OCI-LY7 (cell line): ENCODE measurements around the gene NIPSNAP3A.

Experiments used
- EZH2phosphoT487 ChIP-seq: fragments of 200-600 bp; sonication (generic); IDR thresholded peaks from 2 replicates; pipeline ENCODE4 v1.6.1; 2018; ENCODE audit warnings: low read depth, borderline replicate concordance, mild to moderate bottlenecking, mixed run types, antibody characterized with exemption, low read length, moderate library complexity, mixed read lengths
- TF ChIP-seq, protein P1 (sequence below): fragments of 200-600 bp; sonication (generic); conservative IDR thresholded peaks from 2 replicates; pipeline ENCODE4 v1.5.1; 2014; ENCODE audit warnings: mild to moderate bottlenecking, antibody characterized with exemption, low read length, moderate library complexity, mixed read lengths

GRCh38 chr9:104776797-104777196 is 29.3 kb downstream of the NIPSNAP3A start:
- TF ChIP-seq, protein P1, sequence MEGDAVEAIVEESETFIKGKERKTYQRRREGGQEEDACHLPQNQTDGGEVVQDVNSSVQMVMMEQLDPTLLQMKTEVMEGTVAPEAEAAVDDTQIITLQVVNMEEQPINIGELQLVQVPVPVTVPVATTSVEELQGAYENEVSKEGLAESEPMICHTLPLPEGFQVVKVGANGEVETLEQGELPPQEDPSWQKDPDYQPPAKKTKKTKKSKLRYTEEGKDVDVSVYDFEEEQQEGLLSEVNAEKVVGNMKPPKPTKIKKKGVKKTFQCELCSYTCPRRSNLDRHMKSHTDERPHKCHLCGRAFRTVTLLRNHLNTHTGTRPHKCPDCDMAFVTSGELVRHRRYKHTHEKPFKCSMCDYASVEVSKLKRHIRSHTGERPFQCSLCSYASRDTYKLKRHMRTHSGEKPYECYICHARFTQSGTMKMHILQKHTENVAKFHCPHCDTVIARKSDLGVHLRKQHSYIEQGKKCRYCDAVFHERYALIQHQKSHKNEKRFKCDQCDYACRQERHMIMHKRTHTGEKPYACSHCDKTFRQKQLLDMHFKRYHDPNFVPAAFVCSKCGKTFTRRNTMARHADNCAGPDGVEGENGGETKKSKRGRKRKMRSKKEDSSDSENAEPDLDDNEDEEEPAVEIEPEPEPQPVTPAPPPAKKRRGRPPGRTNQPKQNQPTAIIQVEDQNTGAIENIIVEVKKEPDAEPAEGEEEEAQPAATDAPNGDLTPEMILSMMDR, result no peak
- TF ChIP-seq EZH2phosphoT487, result no peak
